Epithelial cell of proximal tubule (primary cell): ENCODE data around the gene MAGEL2. TPM values are rescaled to one million over a fixed set of nuclear protein-coding genes. Genes with fewer than 3 reads are reported as not detected.
"Not testable (repeated sequence)": the region's sequence is repeated elsewhere in the genome, so short reads cannot be mapped to it uniquely, and the experiment has no call there.

Experiments used
- DNase-seq: peaks from one replicate; pipeline ENCODE4 v3.0.0-alpha.2; 2011; ENCODE audit warnings: low read depth
- H3K4me3 ChIP-seq: 2 replicates; pipeline ENCODE4 v1.5.1; 2011; ENCODE audit warnings: low read depth, mild to moderate bottlenecking, low read length
- CTCF ChIP-seq: conservative IDR thresholded peaks from 2 replicates; pipeline ENCODE4 v1.5.1; 2012; ENCODE audit warnings: low read depth, mild to moderate bottlenecking, low read length
- total RNA-seq: library from RNA; depleted of rRNA; stranded (reverse); fragments of >200 nt; gene quantifications from 2 replicates; pipeline ENCODE4 v1.2.3, GENCODE V29; 2015

MAGEL2 gene
- total RNA-seq, 1 donor from 2014 or later: 0.23 TPM

DNA sequence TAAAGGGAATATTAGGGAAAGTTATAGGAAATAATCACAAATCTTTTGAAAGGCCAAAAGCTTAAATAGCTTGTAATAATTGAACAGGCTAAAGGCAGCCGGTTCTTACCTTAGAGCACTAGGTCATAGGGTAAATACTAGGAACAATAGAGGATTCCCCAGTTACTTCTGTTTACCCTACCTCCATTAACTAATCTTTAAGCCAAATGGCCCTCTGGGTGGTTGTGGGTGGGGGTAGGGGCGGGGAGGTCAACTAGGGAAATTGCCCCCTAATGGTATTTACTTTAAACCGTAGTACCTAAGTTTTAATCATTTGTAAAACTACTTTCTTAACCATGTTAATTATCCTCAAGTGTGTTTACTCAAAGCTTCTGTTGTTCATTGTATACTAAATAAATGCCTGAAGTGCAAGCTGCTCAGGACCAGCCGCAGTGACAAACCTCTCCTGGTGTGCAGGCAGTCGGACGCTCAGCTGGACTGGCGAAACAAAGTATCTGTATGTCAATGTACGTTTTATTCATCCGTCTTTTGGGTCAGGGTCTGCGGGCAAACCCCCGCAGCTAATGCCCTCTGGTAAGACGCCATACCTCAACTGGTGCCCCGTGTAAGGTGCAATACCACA lies 18.9 kb downstream of the MAGEL2 start:
- DNase-seq: no peak
- no peak for TF ChIP-seq CTCF
- H3K4me3 ChIP-seq: no peak overlapping the region

- no peak overlapping the region for H3K4me3 ChIP-seq
- no peak for TF ChIP-seq CTCF
- DNase-seq: no peak
These were observed 31.1 kb downstream of the MAGEL2 start for GRCh38 chr15:23616536-23616935.

DNA sequence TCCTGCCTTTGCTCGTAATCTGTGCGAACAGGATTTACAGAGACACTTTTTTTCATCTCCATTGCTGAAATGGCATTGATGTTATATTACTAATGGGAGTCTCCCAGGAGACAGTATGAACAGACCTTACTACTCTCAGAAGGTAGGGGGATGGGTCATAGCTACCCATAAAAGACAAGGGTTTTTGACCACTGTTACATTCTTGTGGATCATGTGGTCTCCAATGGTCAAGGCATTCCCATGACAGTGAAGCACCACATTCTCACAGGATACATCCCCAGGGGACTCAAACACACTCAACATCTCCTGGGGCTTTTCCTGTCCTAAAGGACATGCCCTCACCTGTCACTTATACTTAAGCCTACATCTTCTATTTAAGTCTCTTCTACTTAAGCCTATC lies 41.4 kb downstream of the MAGEL2 start:
- H3K4me3 ChIP-seq: no peak overlapping the region
- TF ChIP-seq CTCF: no peak
- no peak for DNase-seq

GRCh38 chr15:23602124-23602523 lies 45.5 kb downstream of the MAGEL2 start:
- TF ChIP-seq CTCF: no peak
- H3K4me3 ChIP-seq: no peak overlapping the region
- no peak for DNase-seq

DNA sequence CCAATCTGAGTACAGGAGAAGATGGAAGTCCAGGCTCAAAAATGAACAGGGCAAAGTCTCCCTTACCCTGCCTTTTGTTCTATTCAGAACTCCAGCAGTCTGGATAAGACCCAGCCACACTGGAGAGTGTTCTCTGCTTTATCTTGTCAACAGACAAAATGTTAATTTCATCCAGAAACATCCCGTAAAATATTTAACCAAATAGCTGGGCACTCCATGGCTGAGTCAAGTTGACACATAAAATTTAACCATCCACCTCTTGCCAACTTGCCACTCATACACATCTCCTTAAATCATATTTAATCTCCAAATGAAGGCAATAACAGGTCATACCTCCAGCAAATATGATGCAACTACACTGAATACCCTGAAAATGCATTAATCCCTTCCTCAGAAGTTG lies 48.6 kb downstream of the MAGEL2 start:
- TF ChIP-seq CTCF: no peak
- DNase-seq: no peak
- H3K4me3 ChIP-seq: no peak overlapping the region

- DNase-seq, H3K4me3 ChIP-seq: not testable (repeated sequence)
These were observed 50.4 kb downstream of the MAGEL2 start for GRCh38 chr15:23597278-23597677.

DNA sequence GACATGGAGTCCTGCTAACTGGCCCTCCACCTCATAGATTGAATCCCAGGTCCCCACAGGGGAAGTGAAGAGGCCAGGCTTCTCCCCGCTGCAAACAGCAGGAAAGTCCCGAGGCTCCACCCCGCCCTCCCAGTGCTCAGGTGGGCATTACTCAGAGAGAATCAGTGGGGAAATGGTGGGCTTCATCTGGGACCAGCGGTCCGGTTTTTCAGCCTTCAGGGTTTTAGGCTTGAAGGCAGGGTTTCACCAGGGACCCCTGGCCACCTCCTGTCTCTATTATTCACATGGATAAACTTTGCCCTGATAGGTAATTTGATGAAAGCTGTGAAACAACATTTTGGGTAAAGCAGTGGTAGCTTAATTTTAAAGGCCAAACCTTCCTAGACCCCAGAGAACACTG lies 50.9 kb downstream of the MAGEL2 start:
- DNase-seq: no peak

More for the DNA sequence above, 50.9 kb downstream of the MAGEL2 start:
- TF ChIP-seq CTCF: no peak
- H3K4me3 ChIP-seq: no peak overlapping the region
